ENCODE measurements around the gene EEF2K.

GRCh38 chr16:22183901-22184614, 22.0 kb upstream of the EEF2K start:
- TF ChIP-seq CTCF (IDR thresholded peaks at IDR 0.05) (0 out of 2 replicates have a peak, but pooled peaks have one; percentile 7), ZFX (IDR thresholded peaks at IDR 0.05; ENCODE audit: borderline replicate concordance) (no peak)
